ENCODE data around the gene VSIR. TPM values are rescaled to one million over a fixed set of nuclear protein-coding genes. Genes with fewer than 3 reads are reported as not detected.

The VSIR gene
- total RNA-seq (100 to 1,000 TPM in 1 of 10 donors, 10 to 100 TPM in 9; 36.6 to 112 (median 69.0) TPM), polyA plus RNA-seq (100 to 1,000 TPM in 1 of 2 donors, 10 to 100 TPM in 1; 47.0 to 102 TPM)
- long read RNA-seq, donor 1, full-length matches to known transcripts = 45 of 97 reads
- long read RNA-seq, donor 1, partial matches to known transcripts = 18 of 97 reads
- long read RNA-seq, donor 1, other reads (novel, unspliced or antisense) = 34 of 97 reads
- long read RNA-seq, donor 2, full-length matches to known transcripts = 51 of 84 reads
- long read RNA-seq, donor 2, partial matches to known transcripts = 14 of 84 reads
- long read RNA-seq, donor 2, other reads (novel, unspliced or antisense) = 19 of 84 reads
- long read RNA-seq, donor 3, full-length matches to known transcripts = 110 of 137 reads
- long read RNA-seq, donor 3, partial matches to known transcripts = 12 of 137 reads
- long read RNA-seq, donor 3, other reads (novel, unspliced or antisense) = 15 of 137 reads

DNA sequence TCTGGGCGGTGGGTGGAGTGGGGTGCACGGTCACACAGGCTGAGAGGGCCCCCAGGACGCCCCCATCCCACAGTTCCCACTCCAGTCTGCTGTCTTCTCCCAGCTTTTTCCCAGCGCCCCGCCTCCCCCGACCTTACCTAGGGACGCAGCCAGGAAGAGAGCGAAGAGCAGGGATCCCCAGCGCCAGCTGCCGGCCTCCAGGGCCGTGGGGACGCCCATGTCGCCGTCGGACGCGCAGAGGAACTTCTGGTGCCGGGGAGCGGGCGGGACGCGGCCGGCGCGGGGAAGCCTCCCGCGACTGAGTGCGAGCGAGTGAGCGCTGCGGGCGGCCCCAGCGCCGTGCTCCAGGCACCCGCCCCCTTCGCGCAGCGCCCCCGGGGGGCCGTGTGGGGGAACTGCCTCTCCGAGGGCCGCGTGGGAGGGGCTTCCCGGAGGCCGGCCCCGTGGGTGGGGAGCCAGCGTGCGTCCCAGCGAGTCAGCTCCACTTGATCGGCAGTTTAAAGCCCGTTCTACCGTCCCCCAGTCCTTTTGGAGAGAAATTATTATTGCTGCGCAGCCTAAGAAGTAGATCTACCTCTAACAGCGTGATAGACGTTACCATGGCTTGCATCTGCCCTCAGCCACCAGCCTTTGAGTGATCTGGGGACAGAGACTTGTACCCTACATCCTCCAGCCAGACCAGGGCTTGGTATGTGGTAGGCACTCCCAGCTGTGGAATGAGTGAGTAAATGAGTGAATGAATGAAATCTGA, at the start of gene VSIR:
Gene VSIR (minus strand): TSS at position 300 of the 751 bp plus-strand sequence. CDS start 81 bp downstream, at position 219.
- WGBS, 2 donors = 1% methylated on average over 52 to 55 of the region's 55 CpGs
- peak within 1 kb of the TSS; percentile 64 to 96 (median 92) for H3K4me3 ChIP-seq
- peak within 1 kb of the TSS; percentile 77 to 99 (median 98) for H3K27ac ChIP-seq
- TF ChIP-seq, protein P1, sequence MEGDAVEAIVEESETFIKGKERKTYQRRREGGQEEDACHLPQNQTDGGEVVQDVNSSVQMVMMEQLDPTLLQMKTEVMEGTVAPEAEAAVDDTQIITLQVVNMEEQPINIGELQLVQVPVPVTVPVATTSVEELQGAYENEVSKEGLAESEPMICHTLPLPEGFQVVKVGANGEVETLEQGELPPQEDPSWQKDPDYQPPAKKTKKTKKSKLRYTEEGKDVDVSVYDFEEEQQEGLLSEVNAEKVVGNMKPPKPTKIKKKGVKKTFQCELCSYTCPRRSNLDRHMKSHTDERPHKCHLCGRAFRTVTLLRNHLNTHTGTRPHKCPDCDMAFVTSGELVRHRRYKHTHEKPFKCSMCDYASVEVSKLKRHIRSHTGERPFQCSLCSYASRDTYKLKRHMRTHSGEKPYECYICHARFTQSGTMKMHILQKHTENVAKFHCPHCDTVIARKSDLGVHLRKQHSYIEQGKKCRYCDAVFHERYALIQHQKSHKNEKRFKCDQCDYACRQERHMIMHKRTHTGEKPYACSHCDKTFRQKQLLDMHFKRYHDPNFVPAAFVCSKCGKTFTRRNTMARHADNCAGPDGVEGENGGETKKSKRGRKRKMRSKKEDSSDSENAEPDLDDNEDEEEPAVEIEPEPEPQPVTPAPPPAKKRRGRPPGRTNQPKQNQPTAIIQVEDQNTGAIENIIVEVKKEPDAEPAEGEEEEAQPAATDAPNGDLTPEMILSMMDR (IDR thresholded peaks at IDR 0.05) = peak; percentile 83 to 99 (median 96)
- H3K9me3 ChIP-seq = no peaks in the 10 kb centered on the region
- H3K27me3 ChIP-seq = no peaks in the 10 kb centered on the region
- ATAC-seq (peak; percentile 75 to 92 (median 85)), DNase-seq (peak; percentile 90 to 94)
- H3K36me3 ChIP-seq = peaks cover 0 to 8% (median 0%) of the 10 kb centered on the region in 9 donors
- intact Hi-C loops (cut with DNase I) = loop anchor here in 8 of 10 donors (2.0 to 10.0 kb wide), 5 partner anchors 44 to 61 kb away; partner anchors contain the start of gene C10orf105 (in 1 of the 8)
- H3K4me1 ChIP-seq = peaks cover 28 to 91% (median 65%) of the 10 kb centered on the region in 9 donors

DNA sequence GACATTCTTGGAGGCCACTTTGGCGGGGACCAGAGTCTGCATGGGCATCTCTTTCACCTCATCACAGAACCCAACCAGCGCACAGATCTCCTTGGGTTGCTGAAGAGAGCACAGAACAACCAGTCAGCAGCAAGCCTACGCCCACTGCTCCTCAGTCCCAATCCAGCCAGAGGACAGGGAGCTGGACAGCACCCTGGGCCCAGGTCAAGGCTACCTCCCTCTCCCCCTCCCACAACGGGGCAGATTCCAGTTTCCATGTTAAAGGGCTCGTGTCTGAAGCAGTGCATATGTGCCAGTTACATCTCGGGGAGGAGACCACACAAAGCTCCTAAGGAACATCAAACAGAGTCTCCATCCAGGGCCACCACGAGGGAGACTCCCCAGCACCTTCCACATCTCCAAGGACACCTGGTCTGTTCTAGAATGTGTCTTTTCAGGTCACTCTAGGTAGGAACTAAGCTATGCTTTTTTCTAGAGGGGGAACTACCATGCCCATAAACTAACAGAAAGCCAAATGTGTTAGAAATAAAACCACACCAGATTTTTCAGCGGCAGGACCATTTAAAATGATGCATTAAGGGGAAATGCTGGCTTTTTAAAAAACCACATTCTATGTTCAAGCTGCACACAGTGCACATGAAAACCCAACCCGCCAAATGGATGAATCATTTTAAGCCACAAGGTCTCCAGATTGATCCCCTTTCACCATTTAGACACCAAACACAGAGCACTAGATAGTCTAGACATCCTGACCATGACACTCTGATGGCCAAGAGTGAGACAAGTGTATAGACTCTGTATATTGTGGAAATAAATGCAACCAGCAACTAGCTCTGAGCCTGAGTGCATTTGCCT, 48.8 kb upstream of the VSIR start:
- Histone ChIP-seq H3K4me3 (no peak overlapping the region), H3K9me3 (no peaks in the 10 kb centered on the region), H3K27ac (no peak overlapping the region), H3K27me3 (no peaks in the 10 kb centered on the region), H3K4me1 (peaks cover 11 to 53% (median 19%) of the 10 kb centered on the region in 9 donors), H3K36me3 (peaks cover 8 to 100% (median 81%) of the 10 kb centered on the region in 9 donors)
- ATAC-seq = no peak
- TF ChIP-seq, protein P1 (IDR thresholded peaks at IDR 0.05) = no peak
- WGBS, 2 donors = 86 to 90% methylated on average over 9 of the region's 9 CpGs
- DNase-seq = no peak
- intact Hi-C loops (cut with DNase I) = no loop called here

DNA sequence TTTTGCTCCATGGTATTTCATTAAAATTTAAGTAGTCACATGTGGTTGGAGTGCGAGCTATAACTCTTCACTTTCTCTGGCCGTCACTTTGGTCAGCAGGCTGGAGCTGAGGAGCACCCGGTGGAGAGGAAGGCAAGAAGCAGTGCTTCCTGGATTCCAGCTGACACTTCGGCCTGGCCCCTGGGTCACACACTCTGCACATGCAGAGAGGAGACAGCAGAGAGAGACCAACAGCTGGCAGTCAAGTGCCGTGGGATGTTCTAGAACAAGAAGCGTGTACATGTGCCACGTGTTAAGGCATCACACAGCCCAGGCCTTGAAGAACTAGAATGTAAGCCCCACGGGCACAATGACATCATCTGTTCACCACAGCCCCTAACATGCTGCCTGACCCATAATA, 47.6 kb upstream of the VSIR start:
- Histone ChIP-seq H3K27me3 (no peaks in the 10 kb centered on the region), H3K27ac (no peak overlapping the region), H3K9me3 (no peaks in the 10 kb centered on the region), H3K4me1 (peaks cover 16 to 56% (median 28%) of the 10 kb centered on the region in 9 donors), H3K4me3 (no peak overlapping the region), H3K36me3 (peaks cover 6 to 100% (median 80%) of the 10 kb centered on the region in 9 donors)
- ATAC-seq (no peak), DNase-seq (no peak)
- WGBS, 2 donors = 84 to 89% methylated on average over 8 of the region's 8 CpGs
- intact Hi-C loops (cut with DNase I) = no loop called here
- TF ChIP-seq, protein P1 (IDR thresholded peaks at IDR 0.05) = no peak
